Occipital lobe (tissue), 2 donors: Measurements from ENCODE around the gene AIMP1. TPM values are rescaled to one million over a fixed set of nuclear protein-coding genes. Genes with fewer than 3 reads are reported as not detected.
A peak's percentile ranks its signal among the peaks of the same experiment; 100 is the strongest.

Source experiments
- DNase-seq: peaks from one replicate; lab custom pipeline; 2025; lab: John Stamatoyannopoulos, UW
- total RNA-seq: library from RNA; depleted of rRNA; stranded (reverse); fragments of >200 nt; gene quantifications from one replicate; pipeline ENCODE4 v1.2.3, GENCODE V29; 2014

AIMP1 gene
- 25.3 TPM for total RNA-seq

DNA sequence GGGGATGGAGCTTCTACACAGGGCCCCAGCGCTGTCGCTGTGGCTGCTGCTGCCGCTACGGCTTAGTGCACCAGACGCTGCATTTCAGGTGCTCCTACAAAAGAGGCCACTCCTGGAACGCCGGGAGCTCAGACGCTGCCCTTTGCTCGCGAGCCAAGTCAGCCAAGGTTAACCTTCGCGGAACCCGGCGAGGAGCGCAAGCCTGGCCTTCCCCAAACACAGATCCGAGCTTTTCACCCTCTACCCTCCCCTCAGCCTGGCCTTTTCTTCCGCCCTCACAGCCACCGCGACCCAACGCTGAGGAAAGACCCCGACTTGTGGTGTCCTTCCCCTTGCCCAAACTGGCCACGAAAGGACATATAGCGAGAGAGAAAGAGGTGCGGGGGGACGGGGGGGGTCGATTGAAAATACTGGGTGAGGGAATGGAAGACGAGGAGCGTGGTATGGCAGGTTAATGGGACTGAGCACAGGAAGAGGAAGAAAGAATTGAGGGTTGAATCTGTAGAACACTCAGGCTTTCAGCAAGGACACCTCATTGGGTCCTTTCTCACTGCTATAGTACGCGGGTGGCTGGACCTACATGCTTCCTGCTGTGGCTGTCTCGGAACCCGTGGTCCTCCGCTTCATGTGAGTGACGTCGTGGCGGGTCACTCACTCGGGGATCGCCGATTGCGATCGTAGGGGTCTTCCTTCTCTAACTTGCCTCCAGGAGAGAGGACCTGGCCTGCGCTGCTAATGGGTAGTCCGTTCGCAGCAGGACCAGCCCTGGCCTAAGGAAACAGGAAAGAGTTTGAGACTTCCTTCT is at the start of gene AIMP1, which contains the start of gene TBCK:
AIMP1 (plus strand) TSS at position 583 of the 805 bp plus-strand sequence. CDS start 8,460 bp downstream, outside the sequence.
TBCK (minus strand) TSS at position 242 of the 805 bp plus-strand sequence. CDS start 7,249 bp downstream, outside the sequence.
- DNase-seq, result peak; percentile 91

DNA sequence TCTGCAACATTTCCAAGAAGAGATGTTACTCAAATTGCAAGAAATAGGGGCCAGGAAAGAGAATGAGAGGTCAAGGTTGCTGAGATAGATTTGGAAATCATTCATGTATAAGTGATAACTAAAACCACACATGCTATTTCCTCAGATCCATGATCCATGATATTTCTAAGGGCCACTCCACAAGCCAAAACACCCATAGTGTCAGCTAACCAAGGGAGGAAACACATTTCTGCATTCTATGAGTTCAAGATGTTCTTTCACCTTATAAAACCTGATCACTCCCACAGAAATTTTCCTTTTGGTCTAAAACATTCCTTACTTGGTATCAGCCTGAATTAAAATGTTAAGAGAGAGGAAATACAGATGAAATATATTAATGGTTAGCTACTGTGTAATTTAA is 47.6 kb upstream of the AIMP1 start:
- no peak for DNase-seq

DNA sequence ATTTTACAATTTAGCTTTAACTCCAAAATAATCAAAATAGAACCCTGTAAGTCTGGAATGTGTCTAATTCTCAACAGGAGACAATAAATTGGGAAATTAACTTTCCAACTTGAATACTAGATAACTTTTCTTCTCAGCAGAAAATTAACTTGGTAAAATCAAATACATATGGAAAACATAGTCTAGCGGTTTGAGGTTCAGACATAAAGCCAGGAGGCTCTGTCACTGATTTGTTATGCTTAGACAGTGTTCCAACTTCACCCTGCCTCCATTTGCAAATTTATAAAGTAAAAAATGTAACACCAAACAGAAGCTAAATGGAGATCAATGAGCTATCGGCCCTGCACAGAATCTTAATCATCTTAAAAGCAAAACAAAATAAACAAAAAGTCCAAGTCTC is 46.6 kb upstream of the AIMP1 start:
- no peak for DNase-seq

DNA sequence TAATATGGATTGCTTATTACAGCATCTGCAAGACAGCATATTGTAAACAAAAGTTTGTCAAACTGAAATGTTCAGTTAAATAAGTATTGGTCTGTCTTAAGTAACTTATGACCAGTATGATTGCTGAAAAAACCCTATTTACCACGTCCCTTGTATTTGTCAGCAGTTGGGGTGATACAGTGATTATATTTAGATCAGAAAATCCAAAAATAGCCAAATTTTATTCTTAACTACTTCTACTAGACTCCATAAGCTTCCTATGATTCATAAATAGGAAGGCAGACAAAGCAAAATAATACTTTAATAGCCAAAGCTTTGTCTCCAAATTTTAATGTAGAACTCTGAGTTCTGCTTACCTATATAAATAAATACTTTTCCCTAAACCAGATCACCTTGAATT is 45.6 kb upstream of the AIMP1 start:
- no peak for DNase-seq

DNA sequence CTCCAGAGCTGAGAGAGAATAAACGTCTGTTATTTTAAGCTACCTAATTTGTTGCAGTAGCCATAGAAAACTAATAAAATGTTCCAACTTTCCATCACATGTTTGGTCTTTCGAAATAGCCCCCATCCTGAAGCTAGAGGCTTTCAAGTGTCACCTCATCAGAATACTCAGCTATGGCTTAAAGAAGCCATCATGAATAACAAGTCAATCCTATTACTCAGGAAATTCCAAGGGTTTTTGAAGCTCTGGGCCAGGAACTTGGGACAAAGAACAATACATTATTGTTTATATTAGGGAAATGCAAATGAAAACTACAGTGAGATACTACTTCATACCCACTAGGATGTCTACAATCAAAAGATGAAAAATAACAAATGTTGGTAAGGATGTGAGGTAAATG is 42.5 kb upstream of the AIMP1 start:
- no peak for DNase-seq

DNA sequence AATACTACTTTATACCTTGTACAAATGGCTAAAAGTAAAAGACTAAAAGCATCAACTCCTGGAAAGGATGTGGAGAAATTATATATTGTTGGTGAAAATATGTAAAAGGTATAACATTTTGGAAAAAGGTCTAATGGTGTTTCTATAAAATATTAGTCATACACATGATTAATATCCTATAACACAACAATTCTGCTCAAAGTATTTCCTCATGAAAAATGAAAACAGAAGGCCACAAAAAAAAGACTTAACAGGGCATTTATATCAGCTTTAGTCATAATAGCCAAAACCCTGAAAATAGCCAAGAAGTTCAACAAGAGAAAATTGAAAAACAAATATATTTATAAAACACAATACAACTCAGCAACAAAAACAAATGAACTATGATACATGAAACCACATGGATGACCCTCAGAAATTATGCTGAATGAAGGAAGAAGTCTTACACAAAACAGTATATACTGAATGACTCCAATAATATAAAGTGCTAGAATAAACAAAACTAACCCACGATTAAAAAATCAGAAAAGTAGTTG is 39.1 kb upstream of the AIMP1 start:
- DNase-seq, result no peak

DNA sequence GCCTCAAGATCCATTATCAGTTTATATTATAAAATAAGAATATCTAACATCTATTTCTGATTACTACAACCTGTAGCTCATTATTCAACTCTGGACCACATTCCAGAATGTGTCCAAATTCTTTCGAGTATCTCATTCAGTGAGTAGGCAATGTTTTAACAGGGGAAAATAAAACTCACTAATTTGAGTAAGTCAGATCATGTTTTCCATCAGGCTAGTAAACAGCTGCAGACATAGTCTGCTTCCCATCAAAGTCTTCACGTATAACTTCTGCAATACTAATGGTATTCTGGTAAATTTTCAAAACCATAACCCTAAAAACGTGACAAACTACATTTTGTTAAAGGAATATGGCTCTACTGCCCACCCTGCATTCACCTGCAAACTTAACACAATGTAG is 32.1 kb upstream of the AIMP1 start:
- DNase-seq, result no peak

DNA sequence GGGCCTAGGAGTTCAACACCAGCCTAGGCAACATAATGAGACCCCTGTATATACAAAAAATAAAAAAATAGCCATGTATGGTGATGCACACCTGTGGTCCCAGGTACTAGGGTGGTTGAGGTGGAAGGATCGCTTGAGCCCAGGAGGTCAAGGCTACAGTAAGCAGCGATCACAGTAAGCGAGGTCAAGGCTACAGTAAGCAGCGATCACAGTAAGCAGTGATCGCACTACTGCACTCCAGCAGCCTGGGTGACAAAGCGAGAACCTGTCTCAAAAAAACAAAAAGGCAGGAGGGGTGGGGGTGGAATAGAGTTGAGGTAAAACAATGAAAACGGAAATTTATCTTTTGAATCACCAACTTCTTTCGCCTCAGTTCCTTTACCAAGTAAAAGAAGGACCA is 29.7 kb upstream of the AIMP1 start:
- DNase-seq, result no peak

DNA sequence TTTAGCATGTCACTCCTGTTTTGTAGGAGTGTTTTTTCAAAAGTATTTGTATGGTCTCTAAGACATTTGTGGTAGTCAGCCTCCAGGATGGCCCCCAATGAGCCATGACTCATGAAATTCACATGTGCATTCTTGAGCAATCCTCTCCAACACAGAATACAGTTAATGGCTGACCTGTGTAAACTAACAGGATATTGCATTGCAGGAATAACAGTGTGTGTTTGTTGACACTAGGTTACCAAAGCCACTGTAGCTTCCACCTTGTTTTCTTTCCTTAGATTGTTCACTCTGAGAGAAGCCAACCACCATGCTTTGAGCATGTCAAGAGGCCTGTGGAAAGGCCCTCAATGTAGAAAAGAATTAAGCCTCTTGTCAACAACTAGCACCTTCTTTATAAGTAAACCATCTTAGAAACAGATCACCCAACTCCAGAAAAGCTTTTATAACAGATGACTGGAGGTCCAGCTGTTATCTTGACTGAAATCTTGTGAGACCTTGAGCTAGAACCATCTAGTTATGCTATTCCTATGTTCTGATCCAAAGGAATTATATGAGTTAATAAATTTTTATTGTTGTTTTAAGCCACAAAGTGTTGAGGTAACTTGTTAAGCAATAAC is 28.9 kb upstream of the AIMP1 start:
- DNase-seq, result no peak

DNA sequence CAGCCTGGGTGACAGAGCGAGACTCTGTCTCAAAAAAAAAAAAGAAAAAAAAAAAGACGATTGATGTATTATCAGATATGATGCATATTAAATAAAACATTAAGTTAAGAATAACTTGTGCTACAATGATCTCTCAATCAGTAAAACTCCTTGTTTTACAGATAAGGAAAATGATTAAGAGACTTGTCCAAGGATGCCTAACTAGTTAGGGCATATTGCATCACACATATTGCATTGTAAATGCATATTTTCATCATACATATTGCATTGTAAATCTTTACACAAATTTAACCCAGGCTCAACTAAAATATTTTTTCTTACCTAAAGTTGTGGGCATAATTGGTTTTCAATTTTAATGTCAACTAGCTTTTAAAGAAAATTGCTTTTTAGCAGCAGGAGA is 26.6 kb upstream of the AIMP1 start:
- DNase-seq, result no peak

DNA sequence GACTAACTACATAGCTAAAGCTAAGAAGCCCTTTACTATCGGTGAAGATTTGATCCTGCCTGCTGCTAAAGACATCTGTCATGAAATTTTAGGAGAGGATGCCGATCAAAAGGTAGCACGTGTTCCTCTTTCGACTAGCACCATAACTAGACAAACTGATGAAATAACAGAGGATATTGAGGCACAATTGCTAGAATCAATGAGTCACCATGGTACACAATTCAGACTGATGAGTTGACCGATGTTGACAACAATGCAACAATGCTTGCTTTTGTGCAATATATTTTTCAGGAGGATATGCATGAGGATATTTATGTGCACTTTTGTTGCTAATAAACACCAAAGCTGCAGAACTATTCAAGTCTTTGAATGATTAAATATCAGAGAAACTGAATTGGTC is 24.7 kb upstream of the AIMP1 start:
- no peak for DNase-seq

DNA sequence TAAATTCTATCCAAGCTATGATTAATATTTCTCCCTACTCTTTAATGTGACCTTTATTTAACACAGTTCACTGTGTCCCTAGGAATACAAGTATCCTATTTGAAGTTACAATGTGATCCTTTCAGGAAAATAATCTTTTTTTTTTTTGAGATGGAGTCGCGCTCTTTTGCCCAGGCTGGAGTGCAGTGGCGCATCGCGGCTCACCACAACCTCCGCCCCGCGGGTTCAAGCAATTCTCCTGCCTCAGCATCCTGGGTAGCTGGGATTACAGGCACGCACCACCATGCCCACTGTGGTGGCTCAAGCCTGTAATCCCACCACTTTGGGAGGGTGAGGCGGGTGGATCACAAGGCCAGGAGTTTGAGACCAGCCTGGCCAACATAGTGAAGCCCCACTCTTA is 22.3 kb upstream of the AIMP1 start:
- no peak for DNase-seq

DNA sequence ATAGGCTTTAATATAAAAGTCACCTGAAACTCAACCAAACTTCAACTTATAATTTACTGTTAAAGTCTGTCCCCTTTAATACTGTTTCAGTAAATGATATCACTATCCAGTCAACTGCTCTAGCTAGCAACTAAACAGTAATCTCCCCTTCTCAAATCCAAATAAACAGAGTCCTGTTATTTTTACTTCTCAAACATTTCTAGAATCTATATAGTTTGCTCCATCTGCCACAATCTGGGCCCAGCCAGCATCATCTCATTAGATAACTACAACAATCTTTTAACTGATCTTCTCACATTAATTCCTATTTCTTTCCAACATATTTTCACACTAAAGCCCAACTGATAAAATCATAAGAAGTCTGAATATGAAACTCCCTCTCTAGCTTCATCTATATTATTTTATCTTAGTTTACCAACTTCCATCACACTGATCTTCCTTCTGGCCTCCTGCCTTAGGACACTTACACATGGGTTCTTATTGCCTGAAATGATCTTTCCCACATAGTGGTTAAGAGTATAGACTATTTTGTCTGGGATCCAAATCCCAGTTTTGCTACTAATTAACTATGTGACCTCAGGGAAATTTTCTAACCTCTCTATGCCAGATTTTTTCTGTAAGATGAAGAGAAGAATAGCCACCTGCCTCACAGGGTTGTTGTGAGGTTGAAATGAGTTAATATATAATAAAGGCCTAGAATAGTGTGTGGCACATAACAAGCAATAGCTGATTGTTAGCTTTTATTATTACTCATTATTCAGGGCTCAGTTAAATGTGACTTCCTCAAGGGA is 18.9 kb upstream of the AIMP1 start:
- DNase-seq, result no peak

DNA sequence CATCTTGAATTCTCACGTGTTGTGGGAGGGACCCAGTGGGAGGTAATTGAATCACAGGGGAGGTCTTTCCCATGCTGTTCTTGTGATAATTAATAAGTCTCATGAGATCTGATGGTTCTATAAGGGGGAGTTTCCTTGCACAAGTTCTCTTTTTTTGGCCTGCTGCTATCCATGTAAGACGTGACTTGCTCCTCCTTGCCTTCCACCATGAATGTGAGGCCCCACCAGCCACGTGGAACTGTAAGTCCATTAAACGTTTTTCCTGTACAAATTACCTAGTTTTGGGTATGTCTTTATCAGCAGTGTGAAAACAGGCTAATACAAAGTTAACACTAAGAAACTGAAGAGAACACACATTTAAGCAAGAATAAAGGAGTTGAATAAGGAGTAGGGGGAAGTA is 16.4 kb upstream of the AIMP1 start:
- no peak for DNase-seq

DNA sequence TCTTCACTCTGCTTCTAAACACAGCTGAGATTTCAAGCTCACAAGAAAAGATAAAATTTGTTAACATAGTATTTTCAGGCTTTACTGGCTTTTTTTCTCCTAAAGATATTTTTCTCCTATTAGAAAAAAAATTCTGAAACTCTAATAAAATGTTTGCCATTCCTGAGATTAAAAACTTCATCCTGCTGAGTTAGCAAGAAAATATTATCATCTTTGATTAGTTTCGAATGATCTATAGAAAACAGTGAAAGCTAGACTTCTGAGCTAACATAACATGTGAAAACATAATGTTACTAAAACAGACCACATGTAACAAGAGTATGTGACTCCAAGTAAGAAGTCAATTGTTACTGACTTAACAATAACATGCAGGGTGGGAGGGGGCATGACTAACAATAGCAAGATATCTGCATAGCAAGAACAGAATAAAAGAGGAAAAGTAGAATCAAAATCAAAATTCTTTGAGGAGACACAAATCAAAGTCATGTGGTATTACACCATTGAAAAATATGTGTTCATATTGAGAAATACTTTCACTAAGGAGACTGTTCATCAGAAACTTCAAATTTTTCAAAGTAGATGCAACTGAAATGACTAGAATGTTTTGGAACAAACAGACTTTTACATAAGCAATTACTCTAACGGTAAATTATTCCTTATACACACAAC is 14.8 kb upstream of the AIMP1 start:
- no peak for DNase-seq

DNA sequence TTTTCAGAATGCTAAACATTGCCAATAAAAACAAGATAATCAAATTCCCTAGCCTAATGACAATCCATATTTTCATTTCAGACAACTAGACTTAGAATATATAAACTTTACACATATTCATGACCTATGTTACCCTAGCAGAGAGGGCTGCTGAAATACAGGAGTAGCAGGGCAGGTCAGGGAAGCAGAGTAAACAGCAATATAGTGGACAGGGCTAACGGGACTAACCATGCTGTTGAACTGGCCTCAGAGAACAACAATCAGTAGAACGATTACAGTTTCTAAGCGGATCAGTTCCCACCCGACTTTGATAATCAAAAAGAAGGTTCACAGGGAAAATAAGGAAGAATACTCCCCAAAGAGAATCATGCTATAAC is 14.3 kb upstream of the AIMP1 start:
- DNase-seq, result no peak

DNA sequence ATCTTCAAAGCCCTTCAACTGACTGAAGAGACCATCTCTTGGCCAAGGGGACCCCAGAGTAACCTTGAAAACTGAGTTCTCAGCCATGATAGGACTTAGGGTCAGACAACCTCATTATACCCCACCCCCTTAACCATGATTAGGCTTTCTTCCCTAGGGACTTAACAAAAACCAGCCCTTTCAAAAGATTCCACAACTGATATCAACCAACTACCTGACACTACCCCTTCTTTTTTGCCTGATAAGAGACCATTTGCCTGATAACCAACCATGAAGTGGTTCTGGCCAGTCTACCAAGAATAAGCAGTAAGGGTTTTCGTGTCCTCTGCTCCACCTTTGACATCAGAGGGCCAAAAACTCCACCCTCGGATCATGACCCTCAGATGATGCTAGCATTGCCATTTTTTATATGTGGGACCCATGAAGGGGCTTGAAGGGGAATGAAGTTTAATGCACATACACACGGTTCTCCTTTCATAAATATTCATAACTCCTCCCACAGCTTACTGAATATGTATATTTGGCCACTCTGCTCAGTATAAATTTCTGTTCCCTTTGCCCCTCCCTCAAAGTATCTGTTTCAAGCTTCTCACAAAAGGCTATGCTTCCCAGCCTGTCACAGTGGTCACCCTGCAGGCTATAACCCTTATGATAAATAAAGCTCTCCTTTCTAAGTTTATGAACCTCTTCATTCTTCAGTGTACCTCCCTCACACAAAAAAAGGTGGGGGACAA is 12.6 kb upstream of the AIMP1 start:
- DNase-seq, result no peak

DNA sequence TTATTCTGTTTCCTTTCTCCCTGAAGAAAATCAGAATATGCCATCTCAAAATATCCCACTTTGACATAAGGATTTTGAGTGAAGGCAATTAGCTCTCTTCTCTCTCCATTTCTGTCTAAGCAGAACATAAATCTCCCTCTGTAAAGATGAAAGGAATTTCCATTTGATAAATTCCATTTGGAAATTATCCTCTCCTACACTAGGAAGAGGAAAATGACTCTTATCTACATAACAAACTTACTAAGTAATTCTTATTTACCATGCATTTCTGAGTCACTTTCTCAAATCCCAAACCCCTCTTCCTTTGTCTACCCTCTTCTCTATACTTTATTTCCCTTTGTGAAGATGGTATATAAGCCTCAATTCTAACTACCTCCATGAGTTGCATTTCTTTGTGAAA is 11.7 kb upstream of the AIMP1 start:
- DNase-seq, result no peak

DNA sequence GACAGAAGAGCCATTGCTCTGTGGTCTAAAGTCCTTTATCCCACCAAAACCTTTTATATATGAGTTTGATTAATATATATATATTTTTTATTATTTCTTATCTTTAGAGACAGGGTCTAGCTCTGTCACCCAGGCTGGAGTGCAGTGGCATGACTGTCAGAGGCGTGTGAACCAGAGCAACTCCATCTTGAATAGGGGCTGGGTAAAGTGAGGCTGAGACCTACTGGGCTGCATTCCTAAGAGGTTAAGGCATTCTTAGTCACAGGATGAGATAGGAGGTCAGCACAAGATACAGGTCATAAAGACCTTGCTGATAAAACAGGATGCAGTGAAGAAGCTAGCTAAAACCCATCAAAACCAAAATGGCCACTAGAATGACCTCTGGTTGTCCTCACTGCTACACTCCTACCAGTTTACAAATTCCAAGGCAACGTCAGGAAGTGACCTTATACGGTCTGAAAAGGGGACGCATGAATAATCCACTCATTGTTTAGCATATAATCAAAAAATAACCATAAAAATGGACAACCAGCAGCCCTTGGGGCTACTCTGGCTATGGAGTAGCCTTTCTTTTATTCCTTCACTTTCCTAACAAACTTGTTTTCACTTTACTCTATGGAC is 10.8 kb upstream of the AIMP1 start:
- no peak for DNase-seq

DNA sequence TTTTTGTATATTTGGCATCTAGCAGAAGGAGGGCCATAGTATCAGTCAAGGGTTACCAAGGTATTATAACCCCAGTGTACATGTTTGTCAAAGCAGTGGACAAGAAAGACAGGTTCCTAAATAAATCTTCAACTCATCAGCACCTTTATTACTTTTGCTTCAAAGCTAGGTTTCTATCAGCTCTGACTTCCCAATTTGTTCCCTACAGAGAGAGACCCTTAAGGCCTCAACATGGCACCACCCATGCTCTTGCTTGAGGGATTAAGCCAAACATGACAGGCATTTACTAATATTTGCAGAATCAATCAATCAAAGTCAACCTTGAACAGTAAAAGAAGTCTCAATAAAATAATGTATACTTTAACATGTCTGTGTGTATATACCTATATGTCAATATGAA is 9.8 kb upstream of the AIMP1 start:
- no peak for DNase-seq
